Gastroesophageal sphincter (tissue), 4 donors: Measurements from ENCODE around the gene TBR1. TPM values are rescaled to one million over a fixed set of nuclear protein-coding genes. Genes with fewer than 3 reads are reported as not detected.

Experiments used
- ATAC-seq: fragments of 150-250 bp; one replicate; pipeline ENCODE4 v1.9.1; 2016; ENCODE audit warnings: mild to moderate bottlenecking, moderate library complexity
- H3K27ac ChIP-seq, 4 donors: fragments of 200-600 bp; sonication (generic) in 3 of 4; 1 replicate in 3 of 4; 2 replicates in 1 of 4; pipeline ENCODE4 v1.5.1; 2016 to 2019
- H3K27me3 ChIP-seq: fragments of 200-600 bp; sonication (generic); one replicate; pipeline ENCODE4 v1.5.1; 2019
- H3K36me3 ChIP-seq, 2 donors: fragments of 200-600 bp; sonication (generic); one replicate each; pipeline ENCODE4 v1.5.1; 2019; ENCODE audit warnings: control low read depth in 1 of 2
- H3K4me1 ChIP-seq, 3 donors: fragments of 200-600 bp; sonication (generic); 1 replicate in 2 of 3; 2 replicates in 1 of 3; pipeline ENCODE4 v1.5.1; 2016 to 2019; ENCODE audit warnings: control low read depth in 2 of 3
- H3K4me3 ChIP-seq, 2 donors: fragments of 200-600 bp; sonication (generic); one replicate each; pipeline ENCODE4 v1.5.1; 2019; ENCODE audit warnings: mild to moderate bottlenecking in 1 of 2, moderate library complexity in 1 of 2
- H3K9me3 ChIP-seq, 3 donors: fragments of 200-600 bp; sonication (generic); one replicate each; pipeline ENCODE4 v1.5.1; 2017 to 2019; ENCODE audit warnings: control low read depth in 2 of 3
- CTCF ChIP-seq, 4 experiments: fragments of 200-600 bp in 2 of 4; fragments of 450-650 bp in 2 of 4; sonication (generic) in 1 of 4; IDR thresholded peaks; one replicate each; pipeline ENCODE4 v1.5.1; 2017 to 2019; ENCODE audit warnings: antibody characterized with exemption in 4 of 4, mild to moderate bottlenecking in 2 of 4, moderate library complexity in 2 of 4
- EP300 ChIP-seq: sonication (generic); formaldehyde crosslinking; IDR thresholded peaks from one replicate; pipeline ENCODE4 v1.6.1; 2017; ENCODE audit warnings: antibody characterized with exemption, mild to moderate bottlenecking
- POLR2A ChIP-seq, 2 donors: fragments of 450-650 bp; IDR thresholded peaks; one replicate each; pipeline ENCODE4 v1.6.1; 2017; ENCODE audit warnings: antibody characterized with exemption in 2 of 2, mild to moderate bottlenecking in 2 of 2, moderate library complexity in 1 of 2
- POLR2AphosphoS5 ChIP-seq: sonication (generic); formaldehyde crosslinking; IDR thresholded peaks from one replicate; pipeline ENCODE4 v1.6.1; 2017; ENCODE audit warnings: antibody characterized with exemption
- WGBS, 2 donors: methylation state at CpG; one replicate each; pipeline ENCODE4 v1.1.5; 2018; ENCODE audit warnings: low coverage in 1 of 2; 5-methylcytosine and 5-hydroxymethylcytosine counted together
- total RNA-seq, 4 donors: library from RNA; depleted of rRNA; stranded (reverse); fragments of >200 nt; gene quantifications; one replicate each; pipeline ENCODE4 v1.1.0, GENCODE V29; 2016

TBR1 gene
- total RNA-seq, 4 donors from 2014 or later, result not detected

- no peak overlapping the region for H3K4me3 ChIP-seq
- no peaks in the 10 kb centered on the region for H3K27me3 ChIP-seq
- H3K27ac ChIP-seq, result no peak overlapping the region
- ATAC-seq, result no peak
- no peaks in the 10 kb centered on the region for H3K9me3 ChIP-seq
- peaks cover 0 to 27% of the 10 kb centered on the region in 2 donors for H3K36me3 ChIP-seq
- TF ChIP-seq POLR2A (IDR thresholded peaks at IDR 0.05) (no peak), EP300 (no peak), POLR2AphosphoS5 (no peak), CTCF (IDR thresholded peaks at IDR 0.05) (no peak)
- no peaks in the 10 kb centered on the region for H3K4me1 ChIP-seq
Observed at GRCh38 chr2:161373942-161374341, 42.2 kb upstream of the TBR1 start.

GRCh38 chr2:161374446-161374845 is 41.7 kb upstream of the TBR1 start:
- no peak overlapping the region for H3K27ac ChIP-seq
- H3K9me3 ChIP-seq, result no peaks in the 10 kb centered on the region
- H3K36me3 ChIP-seq, result peaks cover 0 to 27% of the 10 kb centered on the region in 2 donors
- H3K4me3 ChIP-seq, result no peak overlapping the region
- H3K4me1 ChIP-seq, result no peaks in the 10 kb centered on the region
- ATAC-seq, result no peak
- H3K27me3 ChIP-seq, result no peaks in the 10 kb centered on the region
- TF ChIP-seq CTCF (IDR thresholded peaks at IDR 0.05) (no peak), POLR2A (IDR thresholded peaks at IDR 0.05) (no peak), EP300 (no peak), POLR2AphosphoS5 (no peak)
- WGBS, 2 donors, result 94 to 95% methylated on average over 1 of the region's 1 CpG

DNA sequence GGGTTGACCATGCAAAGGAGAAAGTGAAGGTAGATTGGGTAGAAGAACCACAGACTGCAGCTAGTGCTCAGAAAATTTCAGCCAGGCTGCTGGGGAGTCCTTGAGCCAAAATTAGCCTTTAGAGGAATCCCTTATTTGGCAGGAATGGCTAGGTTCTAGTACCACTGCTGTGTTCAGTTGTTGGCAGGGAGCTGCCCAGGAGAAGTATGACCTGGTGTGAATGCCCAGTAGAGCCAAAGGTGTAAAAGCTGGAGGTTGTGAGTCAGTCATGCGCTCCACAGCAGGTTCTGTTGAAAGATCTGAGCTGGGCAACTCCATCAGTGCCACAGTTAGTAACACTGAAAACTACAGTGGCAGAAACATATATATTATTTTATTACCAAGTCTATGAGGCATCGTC is 36.4 kb upstream of the TBR1 start:
- H3K4me3 ChIP-seq, result no peak overlapping the region
- no peaks in the 10 kb centered on the region for H3K9me3 ChIP-seq
- H3K27ac ChIP-seq, result no peak overlapping the region
- ATAC-seq, result no peak
- no peaks in the 10 kb centered on the region for H3K27me3 ChIP-seq
- TF ChIP-seq POLR2AphosphoS5 (no peak), CTCF (IDR thresholded peaks at IDR 0.05) (no peak), POLR2A (IDR thresholded peaks at IDR 0.05) (no peak), EP300 (no peak)
- 83 to 91% methylated on average over 1 to 2 of the region's 2 CpGs for WGBS, 2 donors
- no peaks in the 10 kb centered on the region for H3K36me3 ChIP-seq
- H3K4me1 ChIP-seq, result no peaks in the 10 kb centered on the region

- Histone ChIP-seq H3K27ac (no peak overlapping the region), H3K4me1 (no peaks in the 10 kb centered on the region), H3K9me3 (no peaks in the 10 kb centered on the region), H3K36me3 (no peaks in the 10 kb centered on the region), H3K27me3 (no peaks in the 10 kb centered on the region), H3K4me3 (no peak overlapping the region)
- TF ChIP-seq EP300 (no peak), CTCF (IDR thresholded peaks at IDR 0.05) (no peak), POLR2AphosphoS5 (no peak), POLR2A (IDR thresholded peaks at IDR 0.05) (no peak)
- no peak for ATAC-seq
- 78 to 81% methylated on average over 3 of the region's 3 CpGs for WGBS, 2 donors
Observed at GRCh38 chr2:161381546-161381945, 34.6 kb upstream of the TBR1 start.

- peaks cover 0 to 4% of the 10 kb centered on the region in 2 donors for H3K36me3 ChIP-seq
- H3K4me3 ChIP-seq, result no peak overlapping the region
- no peak for TF ChIP-seq CTCF (IDR thresholded peaks at IDR 0.05)
- 92 to 94% methylated on average over 4 of the region's 4 CpGs for WGBS, 2 donors
- ATAC-seq, result no peak
- no peaks in the 10 kb centered on the region for H3K9me3 ChIP-seq
- H3K27ac ChIP-seq, result no peak overlapping the region
- no peaks in the 10 kb centered on the region for H3K4me1 ChIP-seq
- H3K27me3 ChIP-seq, result no peaks in the 10 kb centered on the region
Observed at GRCh38 chr2:161382747-161383146, 33.4 kb upstream of the TBR1 start.
